ENCODE data around the gene DMD. TPM values are rescaled to one million over a fixed set of nuclear protein-coding genes. Genes with fewer than 3 reads are reported as not detected.

DMD gene
- total RNA-seq, 1 experiment from 2014 or later: 2.2 TPM

DNA sequence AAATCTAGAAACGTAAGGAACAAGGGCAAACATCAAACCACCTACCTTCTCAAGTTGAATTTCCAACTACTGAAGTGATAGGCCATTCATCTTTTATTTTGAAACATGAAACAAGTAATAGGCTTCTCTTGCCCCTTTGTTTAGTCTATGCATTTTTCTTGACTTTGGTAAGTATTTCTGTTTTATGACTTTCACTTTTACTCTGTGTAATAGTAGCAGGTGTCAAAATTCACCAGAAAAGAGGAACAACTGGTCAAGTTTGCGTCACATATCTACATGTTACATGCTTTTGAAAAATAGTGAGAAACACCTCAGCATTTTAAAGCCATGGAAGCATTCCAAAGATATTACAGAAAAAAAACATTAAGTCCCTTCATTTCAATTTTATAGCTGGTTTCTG, 1982.4 kb downstream of the DMD start:
- ChIA-PET POLR2A (no interaction called here), CTCF (no interaction called here)
- intact Hi-C loops (cut with micrococcal nuclease; ENCODE audit: unreplicated experiment): no loop called here
- Histone ChIP-seq H3K36me3 (ENCODE audit: control insufficient read depth, insufficient read depth, low read length) (no peaks in the 10 kb centered on the region), H3K4me1 (ENCODE audit: control insufficient read depth, insufficient read depth, low read length) (no peaks in the 10 kb centered on the region), H3K4me3 (ENCODE audit: low read depth in 2 of 2, low read length in 2 of 2) (no peak overlapping the region), H3K27me3 (ENCODE audit: control insufficient read depth, insufficient read depth, low read length) (no peaks in the 10 kb centered on the region), H3K9me3 (ENCODE audit: control insufficient read depth, insufficient read depth, low read depth, low read length) (no peaks in the 10 kb centered on the region), H3K27ac (ENCODE audit: low read length) (no peak overlapping the region)
- ATAC-seq (no peak), DNase-seq (ENCODE audit: low read depth, low spot score) (no peak)
- TF ChIP-seq, protein P1, sequence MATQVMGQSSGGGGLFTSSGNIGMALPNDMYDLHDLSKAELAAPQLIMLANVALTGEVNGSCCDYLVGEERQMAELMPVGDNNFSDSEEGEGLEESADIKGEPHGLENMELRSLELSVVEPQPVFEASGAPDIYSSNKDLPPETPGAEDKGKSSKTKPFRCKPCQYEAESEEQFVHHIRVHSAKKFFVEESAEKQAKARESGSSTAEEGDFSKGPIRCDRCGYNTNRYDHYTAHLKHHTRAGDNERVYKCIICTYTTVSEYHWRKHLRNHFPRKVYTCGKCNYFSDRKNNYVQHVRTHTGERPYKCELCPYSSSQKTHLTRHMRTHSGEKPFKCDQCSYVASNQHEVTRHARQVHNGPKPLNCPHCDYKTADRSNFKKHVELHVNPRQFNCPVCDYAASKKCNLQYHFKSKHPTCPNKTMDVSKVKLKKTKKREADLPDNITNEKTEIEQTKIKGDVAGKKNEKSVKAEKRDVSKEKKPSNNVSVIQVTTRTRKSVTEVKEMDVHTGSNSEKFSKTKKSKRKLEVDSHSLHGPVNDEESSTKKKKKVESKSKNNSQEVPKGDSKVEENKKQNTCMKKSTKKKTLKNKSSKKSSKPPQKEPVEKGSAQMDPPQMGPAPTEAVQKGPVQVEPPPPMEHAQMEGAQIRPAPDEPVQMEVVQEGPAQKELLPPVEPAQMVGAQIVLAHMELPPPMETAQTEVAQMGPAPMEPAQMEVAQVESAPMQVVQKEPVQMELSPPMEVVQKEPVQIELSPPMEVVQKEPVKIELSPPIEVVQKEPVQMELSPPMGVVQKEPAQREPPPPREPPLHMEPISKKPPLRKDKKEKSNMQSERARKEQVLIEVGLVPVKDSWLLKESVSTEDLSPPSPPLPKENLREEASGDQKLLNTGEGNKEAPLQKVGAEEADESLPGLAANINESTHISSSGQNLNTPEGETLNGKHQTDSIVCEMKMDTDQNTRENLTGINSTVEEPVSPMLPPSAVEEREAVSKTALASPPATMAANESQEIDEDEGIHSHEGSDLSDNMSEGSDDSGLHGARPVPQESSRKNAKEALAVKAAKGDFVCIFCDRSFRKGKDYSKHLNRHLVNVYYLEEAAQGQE (IDR thresholded peaks at IDR 0.05; ENCODE audit: insufficient read depth in 1 of 2, low read depth in 2 of 2, low read length in 1 of 2): no peak
- TF ChIP-seq SIN3A (IDR thresholded peaks at IDR 0.05; ENCODE audit: borderline replicate concordance, insufficient read depth, low read depth, low read length) (no peak), POLR2AphosphoS5 (IDR thresholded peaks at IDR 0.05; ENCODE audit: low read depth, low read length) (no peak), TCF7L2 (IDR thresholded peaks at IDR 0.05; ENCODE audit: low read depth, low read length) (no peak)
- TF ChIP-seq, protein P2, sequence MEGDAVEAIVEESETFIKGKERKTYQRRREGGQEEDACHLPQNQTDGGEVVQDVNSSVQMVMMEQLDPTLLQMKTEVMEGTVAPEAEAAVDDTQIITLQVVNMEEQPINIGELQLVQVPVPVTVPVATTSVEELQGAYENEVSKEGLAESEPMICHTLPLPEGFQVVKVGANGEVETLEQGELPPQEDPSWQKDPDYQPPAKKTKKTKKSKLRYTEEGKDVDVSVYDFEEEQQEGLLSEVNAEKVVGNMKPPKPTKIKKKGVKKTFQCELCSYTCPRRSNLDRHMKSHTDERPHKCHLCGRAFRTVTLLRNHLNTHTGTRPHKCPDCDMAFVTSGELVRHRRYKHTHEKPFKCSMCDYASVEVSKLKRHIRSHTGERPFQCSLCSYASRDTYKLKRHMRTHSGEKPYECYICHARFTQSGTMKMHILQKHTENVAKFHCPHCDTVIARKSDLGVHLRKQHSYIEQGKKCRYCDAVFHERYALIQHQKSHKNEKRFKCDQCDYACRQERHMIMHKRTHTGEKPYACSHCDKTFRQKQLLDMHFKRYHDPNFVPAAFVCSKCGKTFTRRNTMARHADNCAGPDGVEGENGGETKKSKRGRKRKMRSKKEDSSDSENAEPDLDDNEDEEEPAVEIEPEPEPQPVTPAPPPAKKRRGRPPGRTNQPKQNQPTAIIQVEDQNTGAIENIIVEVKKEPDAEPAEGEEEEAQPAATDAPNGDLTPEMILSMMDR (IDR thresholded peaks at IDR 0.05): no peak
- no TSS peak for BruUV-seq (replicated peaks)
- in situ Hi-C loops (cut with HindIII; ENCODE audit: low pct_unique_long_range_greater_than_20kb, low sequenced_read_pairs): no loop called here

DNA sequence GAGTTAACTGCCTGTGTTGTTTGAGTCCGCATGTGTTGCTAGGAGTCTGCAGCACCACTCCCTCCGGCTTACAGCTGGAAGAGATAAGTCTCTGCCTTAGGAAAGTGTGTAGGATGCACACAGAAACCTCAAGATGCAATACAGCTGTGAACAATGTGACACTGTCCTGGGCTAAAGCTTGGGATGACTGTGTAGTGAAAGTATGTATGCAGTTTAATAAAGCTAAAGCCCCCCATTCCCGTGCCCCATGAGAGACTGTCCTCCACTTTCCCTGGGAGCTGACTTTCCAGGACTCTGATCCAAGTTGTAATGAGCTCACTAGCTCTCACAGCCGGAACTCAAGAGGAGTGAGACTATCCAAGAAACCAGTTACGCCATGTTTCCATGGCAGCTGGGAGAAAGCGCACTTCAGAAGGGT, 1982.9 kb downstream of the DMD start:
- in situ Hi-C loops (cut with HindIII; ENCODE audit: low pct_unique_long_range_greater_than_20kb, low sequenced_read_pairs): no loop called here
- TF ChIP-seq TCF7L2 (IDR thresholded peaks at IDR 0.05; ENCODE audit: low read depth, low read length) (no peak), SIN3A (IDR thresholded peaks at IDR 0.05; ENCODE audit: borderline replicate concordance, insufficient read depth, low read depth, low read length) (no peak), POLR2AphosphoS5 (IDR thresholded peaks at IDR 0.05; ENCODE audit: low read depth, low read length) (no peak)
- TF ChIP-seq, protein P2 (IDR thresholded peaks at IDR 0.05): no peak
- TF ChIP-seq, protein P1 (IDR thresholded peaks at IDR 0.05; ENCODE audit: insufficient read depth in 1 of 2, low read depth in 2 of 2, low read length in 1 of 2): no peak
- ATAC-seq: no peak
- ChIA-PET CTCF (no interaction called here), POLR2A (no interaction called here)
- BruUV-seq (replicated peaks): no TSS peak
- H3K9me3 ChIP-seq (ENCODE audit: control insufficient read depth, insufficient read depth, low read depth, low read length): no peaks in the 10 kb centered on the region
- H3K27ac ChIP-seq (ENCODE audit: low read length): no peak overlapping the region
- intact Hi-C loops (cut with micrococcal nuclease; ENCODE audit: unreplicated experiment): no loop called here
- no peaks in the 10 kb centered on the region for H3K36me3 ChIP-seq (ENCODE audit: control insufficient read depth, insufficient read depth, low read length)
- no peaks in the 10 kb centered on the region for H3K27me3 ChIP-seq (ENCODE audit: control insufficient read depth, insufficient read depth, low read length)
- H3K4me1 ChIP-seq (ENCODE audit: control insufficient read depth, insufficient read depth, low read length): no peaks in the 10 kb centered on the region
- H3K4me3 ChIP-seq (ENCODE audit: low read depth in 2 of 2, low read length in 2 of 2): no peak overlapping the region
- no peak for DNase-seq (ENCODE audit: low read depth, low spot score)

Measured in Panc1 (cell line).